GM19372 (cell line): ENCODE measurements around the gene SLIRP.
"Not testable (repeated sequence)": the region's sequence is repeated elsewhere in the genome, so short reads cannot be mapped to it uniquely, and the experiment has no call there.

Source experiments
- ATAC-seq: cut with Tn5 transposase; IDR thresholded peaks from one replicate; pipeline ENCODE4 v1.9.1; 2021; ENCODE audit warnings: mild to moderate bottlenecking, low read depth, moderate library complexity; ENCODE audit not compliant: unreplicated experiment

The SLIRP gene

GRCh38 chr14:77707724-77708408 lies at the start of gene SLIRP, which contains the start of gene ALKBH1:
TSS of gene SLIRP (plus strand) at chr14:77708103. CDS start at chr14:77708112, 9 bp downstream.
TSS of gene ALKBH1 (minus strand) at chr14:77708023. CDS start at chr14:77708004, 19 bp downstream.
- peak; percentile 98 for ATAC-seq

DNA sequence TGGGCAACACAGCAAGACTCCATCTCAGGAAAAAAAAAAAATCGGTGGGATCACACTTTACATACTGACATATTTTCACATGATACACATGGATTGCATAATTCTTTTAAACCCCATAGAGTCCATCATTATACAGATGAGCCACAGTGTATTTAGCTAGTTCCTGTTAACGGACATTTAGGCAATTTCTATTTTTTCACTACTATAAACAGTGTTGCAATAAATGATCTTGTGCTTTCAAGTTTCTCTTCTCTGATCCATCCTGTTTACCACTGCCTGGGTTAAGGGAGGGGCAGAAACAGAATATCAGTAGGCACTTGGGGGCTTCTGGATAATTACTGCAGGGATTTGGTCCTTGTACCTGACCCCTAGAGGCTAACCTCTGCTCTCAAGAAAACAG lies 48.1 kb upstream of the SLIRP start:
- ATAC-seq = no peak

GRCh38 chr14:77660754-77661153 lies 47.1 kb upstream of the SLIRP start:
- no peak for ATAC-seq

DNA sequence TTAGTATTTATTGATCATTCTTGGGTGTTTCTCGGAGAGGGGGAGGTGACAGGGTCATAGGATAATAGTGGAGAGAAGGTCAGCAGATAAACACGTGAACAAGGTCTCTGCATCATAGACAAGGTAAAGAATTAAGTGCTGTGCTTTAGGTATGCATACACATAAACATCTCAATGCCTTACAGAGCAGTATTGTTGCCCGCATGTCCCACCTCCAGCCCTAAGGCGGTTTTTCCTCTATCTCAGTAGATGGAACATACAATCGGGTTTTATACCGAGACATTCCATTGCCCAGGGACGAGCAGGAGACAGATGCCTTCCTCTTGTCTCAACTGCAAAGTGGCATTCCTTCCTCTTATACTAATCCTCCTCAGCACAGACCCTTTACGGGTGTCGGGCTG lies 46.3 kb upstream of the SLIRP start:
- not testable (repeated sequence) for ATAC-seq

DNA sequence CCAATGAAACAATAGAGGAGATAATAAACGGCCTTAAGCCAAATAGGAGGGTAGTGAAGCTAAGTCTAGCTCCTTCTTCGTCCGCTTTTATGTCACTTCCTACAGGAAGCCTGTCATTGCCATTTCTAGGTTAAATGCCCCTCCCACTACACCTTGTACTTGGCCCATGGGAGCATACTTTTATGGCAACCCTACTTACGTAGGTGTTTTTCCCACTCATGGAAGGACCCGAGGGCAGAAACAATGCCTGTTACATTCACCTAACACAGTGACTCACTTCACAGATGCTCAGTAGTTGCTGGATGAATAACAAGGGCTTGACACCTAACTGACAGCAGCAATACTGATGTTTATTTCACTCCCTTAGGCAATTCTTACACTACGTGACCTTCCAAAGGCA lies 44.6 kb upstream of the SLIRP start:
- no peak for ATAC-seq

DNA sequence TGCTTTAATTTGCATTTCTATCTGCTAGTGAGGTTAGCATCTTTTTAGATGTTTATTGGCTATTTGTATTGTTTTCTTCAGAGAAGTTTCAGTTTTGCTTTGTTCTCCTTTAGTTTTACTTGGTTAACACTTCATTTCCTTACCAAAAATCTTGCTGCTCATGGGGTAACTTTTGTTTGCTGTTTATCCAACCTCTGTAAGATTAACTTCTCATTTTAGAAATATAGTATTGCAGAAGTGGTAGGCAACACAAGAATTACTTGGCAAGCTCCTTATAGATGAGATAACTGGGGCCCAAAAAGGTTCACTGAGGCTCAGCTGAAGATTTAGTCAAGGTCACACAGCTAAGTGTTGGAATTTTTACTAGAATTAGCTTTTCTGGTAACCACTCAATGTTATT lies 40.6 kb upstream of the SLIRP start:
- no peak for ATAC-seq

- no peak for ATAC-seq
These were observed 34.7 kb upstream of the SLIRP start for GRCh38 chr14:77673193-77673592.

DNA sequence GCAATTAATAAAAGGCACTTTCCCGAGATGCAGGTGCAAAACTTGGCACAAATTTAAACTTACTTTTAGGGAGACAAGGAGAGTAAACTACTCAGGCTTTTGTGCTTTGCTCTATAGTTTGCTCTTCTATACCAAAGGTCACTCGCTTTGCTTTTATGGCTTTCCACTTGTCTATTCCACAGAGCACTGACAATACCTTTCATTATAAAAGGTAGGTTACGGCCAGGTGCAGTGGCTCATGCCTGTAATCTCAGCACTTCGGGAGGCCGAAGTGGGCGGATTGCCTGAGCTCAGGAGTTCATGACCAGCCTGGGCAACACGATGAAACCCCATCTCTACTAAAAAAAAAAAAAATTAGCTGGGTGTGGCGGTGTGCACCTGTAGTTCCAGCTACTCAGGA lies 33.0 kb upstream of the SLIRP start:
- ATAC-seq = no peak

GRCh38 chr14:77681196-77682157 lies 26.4 kb upstream of the SLIRP start:
- no peak for ATAC-seq

GRCh38 chr14:77682158-77682553 lies 25.7 kb upstream of the SLIRP start:
- no peak for ATAC-seq

DNA sequence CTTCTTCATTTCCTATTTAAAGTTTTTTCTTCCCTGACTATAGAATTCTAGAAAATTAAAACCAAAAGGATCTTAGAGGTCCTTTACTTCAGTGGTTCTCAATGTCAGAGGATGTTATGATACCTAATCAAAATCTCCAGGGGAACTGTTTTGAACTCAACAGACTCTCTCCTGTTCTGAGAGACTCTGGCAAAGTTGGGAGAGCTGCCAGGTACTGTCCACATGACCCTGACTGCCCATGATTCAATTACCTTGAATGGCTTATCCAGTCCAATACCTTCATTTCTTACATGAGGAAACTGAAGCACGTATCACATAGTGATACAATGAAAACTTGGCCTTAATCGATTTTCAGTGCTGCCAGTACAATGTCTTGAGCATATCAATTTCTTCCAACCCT lies 16.6 kb upstream of the SLIRP start:
- no peak for ATAC-seq

GRCh38 chr14:77707355-77707723 lies 564 bp upstream of the SLIRP start:
- peak; percentile 10 for ATAC-seq

DNA sequence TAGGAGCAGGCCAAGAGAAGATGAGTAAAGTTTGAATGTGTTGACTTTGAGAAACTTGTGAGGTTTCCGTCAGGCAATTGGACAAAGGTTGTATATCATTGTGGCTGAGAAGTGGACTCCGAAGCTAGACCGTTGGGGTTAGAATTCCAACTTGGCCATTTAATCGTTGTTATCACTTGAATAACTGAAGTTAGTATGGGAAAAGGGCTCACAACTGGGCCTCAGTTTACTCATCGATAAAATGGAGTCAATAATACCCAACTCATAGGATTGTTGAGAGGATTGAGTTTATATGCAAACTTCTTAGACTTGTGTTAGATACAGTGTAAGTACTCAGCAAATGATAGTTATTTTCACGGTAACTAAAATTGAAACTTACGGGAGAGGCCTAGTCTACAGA lies 846 bp downstream of the SLIRP start:
- no peak for ATAC-seq

DNA sequence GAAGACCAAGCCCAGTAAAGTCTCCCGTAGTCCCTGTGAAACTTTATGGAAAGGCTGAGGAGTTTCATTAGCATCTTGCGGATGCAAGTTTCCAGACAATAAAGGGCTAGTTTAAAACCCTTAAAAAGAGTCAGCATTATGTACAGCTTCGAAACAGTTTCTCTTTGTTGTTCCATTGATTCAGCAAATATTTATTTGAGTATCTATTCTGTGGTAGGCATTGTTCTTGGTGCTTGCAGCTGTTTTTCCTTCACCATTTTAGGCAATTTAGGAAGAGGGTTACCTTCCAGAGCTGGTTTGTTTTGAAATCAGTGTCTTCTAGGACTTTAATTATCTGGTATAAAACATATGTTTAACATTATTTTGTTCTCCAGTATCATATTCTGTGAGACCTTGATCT lies 1.5 kb downstream of the SLIRP start:
- ATAC-seq = no peak

DNA sequence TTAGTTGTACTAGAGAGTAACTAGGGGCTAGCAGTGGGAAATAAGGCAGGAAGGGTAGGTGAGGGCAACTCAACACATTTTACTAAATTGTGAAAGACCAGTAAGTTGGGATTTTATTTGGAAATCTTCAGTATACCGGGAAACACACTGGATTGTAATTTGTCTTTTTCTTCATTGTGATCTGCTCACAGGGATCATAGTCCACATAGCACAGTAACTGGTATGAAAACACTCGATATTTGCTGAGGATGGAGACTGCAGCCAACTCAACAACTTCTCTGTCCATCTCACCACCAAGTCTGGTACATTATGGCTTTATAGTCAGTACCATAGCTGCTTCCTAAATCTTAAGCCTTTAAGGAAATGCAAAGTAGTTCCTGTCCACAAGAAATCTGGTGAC lies 2.5 kb downstream of the SLIRP start:
- no peak for ATAC-seq

- ATAC-seq = no peak
These were observed 7.0 kb downstream of the SLIRP start for GRCh38 chr14:77714926-77715325.

DNA sequence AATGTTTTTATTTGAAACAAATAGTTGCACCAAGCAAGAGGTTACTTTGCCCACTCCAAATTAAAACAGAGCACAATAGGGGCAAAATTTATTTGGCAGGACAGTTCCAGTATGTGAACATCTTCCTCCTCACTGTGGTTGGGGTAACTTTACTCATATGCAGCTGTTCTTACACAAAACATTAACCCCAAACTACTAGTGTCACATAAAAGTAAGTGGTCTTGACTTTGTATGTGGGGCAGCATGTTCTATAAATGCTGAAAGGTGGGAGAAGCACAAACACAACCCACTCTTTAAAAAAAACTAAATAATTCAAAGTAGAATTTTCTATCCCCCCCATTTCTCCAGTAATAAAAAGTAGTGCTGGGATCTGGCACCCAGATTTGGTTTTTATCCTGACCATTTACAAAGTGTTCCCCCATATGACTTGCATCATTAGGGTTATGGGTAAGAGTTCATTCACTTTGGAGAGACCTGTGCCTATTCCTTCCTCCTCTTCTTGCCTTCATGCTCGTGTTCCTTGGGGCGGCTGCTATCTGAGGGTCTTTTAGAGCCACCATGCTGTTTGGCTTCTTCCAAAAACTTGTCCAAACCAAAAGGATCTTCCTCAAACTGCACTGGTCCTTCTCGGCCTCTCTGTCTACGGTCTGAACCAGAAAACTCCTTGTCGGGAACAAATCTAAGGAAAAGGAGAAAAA lies 9.9 kb downstream of the SLIRP start:
- no peak for ATAC-seq

- no peak for ATAC-seq
These were observed 13.5 kb downstream of the SLIRP start for GRCh38 chr14:77721437-77721836.

DNA sequence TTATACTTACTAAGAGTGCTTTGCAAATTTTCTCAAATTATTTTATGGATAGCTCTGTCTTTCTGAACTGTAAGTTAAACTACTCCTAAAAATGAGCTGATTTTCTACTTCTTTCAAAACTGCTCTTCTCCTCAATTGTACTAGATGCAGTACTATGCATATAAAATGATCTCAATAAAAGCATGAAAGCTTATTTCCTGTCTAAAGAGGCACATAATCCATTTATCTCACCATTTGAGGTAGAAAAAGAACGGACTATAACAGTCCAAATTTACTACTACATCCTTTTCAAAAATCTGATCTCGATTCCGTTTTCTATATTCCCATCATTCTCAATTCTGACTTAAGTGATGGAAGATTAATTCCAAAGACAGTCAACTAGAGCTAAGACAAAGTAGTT lies 14.4 kb downstream of the SLIRP start:
- ATAC-seq = no peak

DNA sequence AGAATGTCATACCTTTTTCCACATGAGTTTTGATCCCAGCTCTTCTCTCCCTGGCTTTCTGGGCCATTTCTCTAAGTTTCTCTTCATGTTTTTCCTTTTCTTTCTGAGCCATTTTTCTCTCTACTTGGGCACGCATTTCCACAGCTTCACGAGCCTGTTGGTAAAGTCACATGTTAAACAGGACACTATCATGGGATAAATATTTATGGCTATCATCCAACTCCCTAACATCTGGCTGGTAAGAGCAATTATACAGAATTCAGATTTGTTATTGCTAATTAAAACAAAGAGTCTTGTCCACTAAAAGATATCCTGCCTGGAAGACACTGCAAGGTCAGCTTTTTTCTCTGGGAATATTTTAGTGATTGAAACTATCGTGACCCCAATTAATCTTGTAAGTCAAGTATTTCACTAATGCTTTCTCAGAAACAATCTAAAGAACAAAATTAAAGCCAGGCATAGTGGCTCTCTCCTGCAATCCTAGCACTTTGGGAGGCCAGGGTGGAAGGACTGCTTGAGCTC lies 23.1 kb downstream of the SLIRP start:
- no peak for ATAC-seq
